ENCODE results near the gene THSD7A.

DNA sequence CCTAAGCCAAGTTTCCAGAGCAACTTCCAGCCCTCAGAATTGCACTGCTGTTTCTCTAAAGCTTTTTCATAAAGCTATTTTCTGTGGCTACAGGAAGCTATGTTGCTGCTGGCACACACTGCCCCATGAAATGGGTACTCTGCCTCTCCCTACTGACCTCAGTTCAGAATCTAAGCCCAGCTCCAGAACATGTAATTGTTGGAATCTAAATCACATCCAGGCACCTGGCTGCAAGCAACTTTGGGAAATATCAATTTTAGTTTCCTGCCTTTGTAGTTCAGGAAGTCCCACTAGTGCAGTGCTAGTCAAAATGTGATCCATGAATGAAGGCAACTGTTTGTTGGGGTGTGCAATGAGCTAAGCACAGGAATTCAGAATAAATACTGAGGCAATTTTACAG, 226.2 kb downstream of the THSD7A start:
- TF ChIP-seq, protein P1, sequence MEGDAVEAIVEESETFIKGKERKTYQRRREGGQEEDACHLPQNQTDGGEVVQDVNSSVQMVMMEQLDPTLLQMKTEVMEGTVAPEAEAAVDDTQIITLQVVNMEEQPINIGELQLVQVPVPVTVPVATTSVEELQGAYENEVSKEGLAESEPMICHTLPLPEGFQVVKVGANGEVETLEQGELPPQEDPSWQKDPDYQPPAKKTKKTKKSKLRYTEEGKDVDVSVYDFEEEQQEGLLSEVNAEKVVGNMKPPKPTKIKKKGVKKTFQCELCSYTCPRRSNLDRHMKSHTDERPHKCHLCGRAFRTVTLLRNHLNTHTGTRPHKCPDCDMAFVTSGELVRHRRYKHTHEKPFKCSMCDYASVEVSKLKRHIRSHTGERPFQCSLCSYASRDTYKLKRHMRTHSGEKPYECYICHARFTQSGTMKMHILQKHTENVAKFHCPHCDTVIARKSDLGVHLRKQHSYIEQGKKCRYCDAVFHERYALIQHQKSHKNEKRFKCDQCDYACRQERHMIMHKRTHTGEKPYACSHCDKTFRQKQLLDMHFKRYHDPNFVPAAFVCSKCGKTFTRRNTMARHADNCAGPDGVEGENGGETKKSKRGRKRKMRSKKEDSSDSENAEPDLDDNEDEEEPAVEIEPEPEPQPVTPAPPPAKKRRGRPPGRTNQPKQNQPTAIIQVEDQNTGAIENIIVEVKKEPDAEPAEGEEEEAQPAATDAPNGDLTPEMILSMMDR (conservative IDR thresholded peaks at IDR 0.05) = no peak
- no peak for TF ChIP-seq EZH2 (IDR thresholded peaks at IDR 0.05; ENCODE audit: low read depth)
